Measurements from ENCODE around the gene NPTN.

DNA sequence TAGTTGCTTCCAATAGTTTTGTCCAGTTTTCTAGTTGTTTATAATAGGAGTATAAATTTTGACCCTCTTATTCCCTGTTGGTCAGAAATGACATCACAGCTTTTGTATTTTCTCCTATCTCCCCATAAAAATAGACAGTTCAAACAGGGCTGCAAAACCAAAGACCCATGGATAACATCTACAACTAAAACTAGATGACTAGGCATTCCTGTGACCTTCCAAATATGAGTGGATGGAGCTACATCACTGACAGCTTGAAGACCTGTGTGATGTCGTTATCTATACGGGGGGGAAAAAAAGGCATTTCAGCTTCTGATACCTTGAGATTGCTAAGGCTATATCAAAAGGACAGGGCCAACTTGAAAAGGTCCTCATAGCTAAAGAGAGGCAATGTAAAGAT lies 105.6 kb downstream of the NPTN start:
- TF ChIP-seq NR3C1 (IDR thresholded peaks at IDR 0.05) = no peak
- TF ChIP-seq CTCF (IDR thresholded peaks at IDR 0.05) = no peak
- TF ChIP-seq POLR2A (IDR thresholded peaks at IDR 0.05; ENCODE audit: low read length) = no peak
- no peak for TF ChIP-seq EP300 (IDR thresholded peaks at IDR 0.05)
- TF ChIP-seq JUN (IDR thresholded peaks at IDR 0.05) = no peak
- TF ChIP-seq, protein P1, sequence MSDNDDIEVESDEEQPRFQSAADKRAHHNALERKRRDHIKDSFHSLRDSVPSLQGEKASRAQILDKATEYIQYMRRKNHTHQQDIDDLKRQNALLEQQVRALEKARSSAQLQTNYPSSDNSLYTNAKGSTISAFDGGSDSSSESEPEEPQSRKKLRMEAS (IDR thresholded peaks at IDR 0.05) = no peak
- TF ChIP-seq, protein P2, sequence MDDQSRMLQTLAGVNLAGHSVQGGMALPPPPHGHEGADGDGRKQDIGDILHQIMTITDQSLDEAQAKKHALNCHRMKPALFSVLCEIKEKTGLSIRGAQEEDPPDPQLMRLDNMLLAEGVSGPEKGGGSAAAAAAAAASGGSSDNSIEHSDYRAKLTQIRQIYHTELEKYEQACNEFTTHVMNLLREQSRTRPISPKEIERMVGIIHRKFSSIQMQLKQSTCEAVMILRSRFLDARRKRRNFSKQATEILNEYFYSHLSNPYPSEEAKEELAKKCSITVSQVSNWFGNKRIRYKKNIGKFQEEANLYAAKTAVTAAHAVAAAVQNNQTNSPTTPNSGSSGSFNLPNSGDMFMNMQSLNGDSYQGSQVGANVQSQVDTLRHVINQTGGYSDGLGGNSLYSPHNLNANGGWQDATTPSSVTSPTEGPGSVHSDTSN (IDR thresholded peaks at IDR 0.05) = no peak
- no peak for TF ChIP-seq CEBPB (IDR thresholded peaks at IDR 0.05)
- TF ChIP-seq, protein P3, sequence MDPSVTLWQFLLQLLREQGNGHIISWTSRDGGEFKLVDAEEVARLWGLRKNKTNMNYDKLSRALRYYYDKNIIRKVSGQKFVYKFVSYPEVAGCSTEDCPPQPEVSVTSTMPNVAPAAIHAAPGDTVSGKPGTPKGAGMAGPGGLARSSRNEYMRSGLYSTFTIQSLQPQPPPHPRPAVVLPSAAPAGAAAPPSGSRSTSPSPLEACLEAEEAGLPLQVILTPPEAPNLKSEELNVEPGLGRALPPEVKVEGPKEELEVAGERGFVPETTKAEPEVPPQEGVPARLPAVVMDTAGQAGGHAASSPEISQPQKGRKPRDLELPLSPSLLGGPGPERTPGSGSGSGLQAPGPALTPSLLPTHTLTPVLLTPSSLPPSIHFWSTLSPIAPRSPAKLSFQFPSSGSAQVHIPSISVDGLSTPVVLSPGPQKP (IDR thresholded peaks at IDR 0.05; ENCODE audit: low read depth, low read length) = no peak
- no peak for TF ChIP-seq HOXA7 (CRISPR knock-in tag; IDR thresholded peaks at IDR 0.05)
- TF ChIP-seq HOXB13 (CRISPR knock-in tag; IDR thresholded peaks at IDR 0.05; ENCODE audit: low read depth) = no peak
- TF ChIP-seq FOSB (CRISPR knock-in tag; IDR thresholded peaks at IDR 0.05) = no peak

All from A549 (cell line).